HG03135 (cell line): Measurements from ENCODE around the gene CCDC34.
"Not testable (repeated sequence)": the region's sequence is repeated elsewhere in the genome, so short reads cannot be mapped to it uniquely, and the experiment has no call there.

Source experiments
- ATAC-seq: cut with Tn5 transposase; IDR thresholded peaks from one replicate; pipeline ENCODE4 v1.9.1; 2021; ENCODE audit warnings: mild to moderate bottlenecking, moderate library complexity; ENCODE audit not compliant: unreplicated experiment

The CCDC34 gene

DNA sequence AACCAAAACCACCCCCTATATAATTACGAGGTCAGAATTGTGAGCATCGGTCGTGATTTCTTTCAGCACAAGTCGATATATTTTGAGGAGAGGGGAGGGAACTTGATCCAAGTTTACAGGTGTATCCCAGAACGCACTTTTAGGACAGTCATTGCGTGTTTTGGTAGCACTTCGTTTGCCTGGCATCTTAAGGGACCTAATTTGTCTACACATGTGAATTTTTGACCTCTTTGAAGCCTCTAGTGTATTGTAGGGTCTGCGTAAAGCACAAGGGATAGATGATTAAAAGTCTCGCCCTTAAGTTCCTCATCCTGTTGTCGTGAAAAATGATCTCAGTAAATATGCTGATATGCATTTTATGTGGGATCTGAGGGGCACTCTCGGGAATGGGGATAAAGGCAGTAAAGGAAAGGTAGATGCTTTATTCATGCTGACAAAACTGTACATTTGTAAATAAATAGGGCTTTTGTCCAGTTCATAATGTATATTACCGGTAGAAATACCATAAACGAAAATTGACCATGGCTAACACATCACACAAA lies 632 bp upstream of the CCDC34 start:
- ATAC-seq, result no peak

DNA sequence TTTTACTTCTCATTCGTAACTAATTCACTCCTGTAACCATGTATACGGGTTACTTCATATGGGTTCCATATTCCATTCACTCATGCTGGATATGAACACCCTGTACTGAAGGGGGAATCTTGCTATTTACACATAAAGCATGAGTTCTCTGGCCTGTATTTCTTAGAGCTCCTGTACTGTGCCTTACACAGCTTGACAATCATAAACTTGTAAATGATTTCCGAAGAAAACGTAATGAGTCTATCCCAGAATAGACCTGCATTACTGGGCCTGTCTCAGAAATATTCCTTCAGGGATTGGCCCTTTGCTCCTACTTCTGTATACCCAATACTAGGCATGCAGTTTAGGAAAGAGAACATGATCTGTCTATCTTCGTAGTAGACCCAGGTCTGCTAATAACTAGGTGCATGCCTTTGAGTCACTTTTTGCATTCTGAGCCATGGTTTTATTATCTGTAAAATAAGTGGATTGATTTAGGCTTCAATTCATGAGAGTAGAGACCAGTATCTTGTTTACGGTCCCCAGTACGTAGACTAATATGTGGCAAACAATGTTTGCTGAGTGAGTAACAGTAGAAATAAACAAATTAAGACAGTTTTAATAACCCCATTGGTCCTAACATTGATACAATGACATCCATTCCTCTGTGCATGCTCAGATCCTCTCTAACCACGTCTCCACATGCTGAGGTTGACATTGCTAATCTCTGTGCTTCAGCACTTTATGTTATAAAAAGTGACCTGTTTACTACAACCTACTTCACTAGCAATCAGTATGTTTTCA lies 1.2 kb downstream of the CCDC34 start:
- ATAC-seq, result no peak

DNA sequence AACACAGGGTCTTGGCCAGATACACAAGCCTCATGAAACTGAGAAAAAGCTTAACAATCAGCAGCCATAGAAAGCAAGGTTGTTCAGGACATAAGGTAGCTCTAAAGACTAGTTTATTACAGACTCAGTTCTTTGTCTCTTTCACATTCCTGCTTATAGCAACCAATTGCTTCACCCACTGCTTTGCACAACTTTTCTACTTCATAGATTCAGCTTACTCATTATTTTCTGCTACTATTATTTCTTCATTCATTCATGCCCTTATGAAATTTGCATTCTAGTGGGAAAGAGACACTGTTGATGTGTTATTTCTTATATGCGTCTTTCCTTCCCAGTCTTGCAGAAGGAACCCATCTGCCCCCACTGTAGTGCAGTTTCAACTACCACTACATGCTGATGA lies 4.7 kb downstream of the CCDC34 start:
- ATAC-seq, result no peak

DNA sequence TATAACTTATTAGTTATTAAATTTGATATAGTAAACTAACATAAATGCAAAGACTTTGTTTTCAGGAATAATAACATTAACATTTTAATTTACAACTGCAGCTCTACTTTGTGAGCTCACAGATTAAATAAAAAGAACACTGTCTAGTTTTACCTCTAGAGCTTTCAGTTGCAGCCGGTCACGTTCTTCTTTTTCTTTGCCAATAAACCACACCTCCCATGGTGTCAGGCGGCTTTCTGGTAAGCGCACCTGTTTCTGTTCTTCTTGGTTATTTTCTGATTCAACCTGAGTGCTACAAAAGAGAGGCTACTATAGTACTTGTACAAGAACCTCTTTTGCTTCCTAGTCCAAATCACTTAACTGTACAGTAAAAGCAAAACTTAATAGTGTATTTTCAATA lies 5.8 kb downstream of the CCDC34 start:
- ATAC-seq, result no peak

DNA sequence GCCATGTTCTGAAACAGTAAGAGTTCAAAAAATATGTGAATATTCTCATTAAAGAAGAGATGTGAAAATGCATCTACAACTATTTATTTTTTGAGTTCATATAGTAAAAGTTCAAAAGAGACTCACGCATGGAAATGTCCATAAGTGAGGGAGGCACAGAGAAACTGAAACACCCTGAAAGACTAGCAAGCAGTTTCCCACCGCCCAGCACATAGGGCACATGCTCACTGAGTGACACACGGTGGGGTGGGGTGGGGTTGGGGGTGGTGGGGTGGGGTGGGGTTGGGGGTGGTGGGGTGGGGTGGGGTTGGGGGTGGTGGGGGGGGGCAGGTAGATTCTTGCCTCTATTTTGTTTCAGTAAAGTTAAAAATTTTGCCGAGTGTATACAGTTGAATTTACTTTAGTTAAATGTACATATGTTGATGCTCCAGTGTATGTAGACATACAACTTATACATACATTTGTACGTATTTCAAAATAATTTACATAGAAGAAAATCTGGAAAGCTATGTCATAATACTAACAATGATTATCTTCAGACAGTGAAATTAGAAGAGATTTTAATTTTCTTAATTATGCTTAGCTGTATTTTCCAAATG lies 6.3 kb downstream of the CCDC34 start:
- ATAC-seq, result no peak

DNA sequence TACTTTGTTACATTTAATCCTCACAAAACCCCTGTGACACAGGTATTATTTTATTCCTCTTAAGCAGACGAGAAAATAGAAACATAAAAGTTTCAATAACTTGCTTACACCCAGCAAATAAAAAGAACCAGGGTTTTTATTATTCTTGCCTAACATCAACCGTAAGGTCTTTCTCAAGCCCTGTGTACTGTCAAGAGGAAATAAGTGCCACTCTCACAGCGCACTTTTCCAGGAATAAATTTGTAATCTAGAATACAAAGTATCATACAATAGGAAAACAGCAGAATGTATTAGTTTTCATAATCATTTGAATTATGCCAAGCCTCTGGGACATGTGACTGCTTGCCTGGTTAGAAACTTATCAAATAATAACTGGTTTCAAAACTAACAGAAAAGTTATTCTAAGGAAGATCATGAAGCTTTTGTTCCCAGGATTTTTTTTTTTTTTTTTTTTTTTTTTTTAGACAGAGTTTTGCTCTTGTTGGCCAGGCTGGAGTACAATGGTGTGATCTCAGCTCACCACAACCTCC lies 7.4 kb downstream of the CCDC34 start:
- ATAC-seq, result no peak

DNA sequence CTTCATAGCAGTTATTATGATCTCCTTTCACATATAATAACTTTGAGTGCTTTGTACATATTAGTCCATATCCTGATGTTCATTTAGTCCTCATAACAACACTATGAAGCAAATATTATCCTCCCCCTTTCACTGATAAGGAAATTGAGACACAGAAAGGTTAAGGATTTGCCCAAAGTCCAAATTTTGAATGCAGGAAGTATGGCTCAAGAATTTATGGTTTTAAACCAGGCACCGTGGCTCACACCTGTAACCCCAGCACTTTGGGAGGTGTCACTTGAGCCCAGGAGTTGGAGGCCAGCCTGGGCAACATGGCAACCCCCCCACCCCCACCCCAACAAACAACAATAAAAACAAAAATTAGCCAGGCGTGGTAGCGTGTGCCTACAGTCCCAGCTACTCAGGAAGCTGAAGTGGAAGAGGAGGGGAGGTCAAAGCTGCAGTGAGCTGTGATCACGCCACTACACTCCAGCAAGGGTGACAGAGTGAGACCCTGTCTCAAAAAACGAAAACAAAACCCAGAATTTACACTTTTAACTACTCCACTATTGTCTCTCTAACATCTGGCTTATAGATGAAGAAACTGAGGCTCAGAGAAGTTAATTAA lies 8.6 kb downstream of the CCDC34 start:
- no peak for ATAC-seq

DNA sequence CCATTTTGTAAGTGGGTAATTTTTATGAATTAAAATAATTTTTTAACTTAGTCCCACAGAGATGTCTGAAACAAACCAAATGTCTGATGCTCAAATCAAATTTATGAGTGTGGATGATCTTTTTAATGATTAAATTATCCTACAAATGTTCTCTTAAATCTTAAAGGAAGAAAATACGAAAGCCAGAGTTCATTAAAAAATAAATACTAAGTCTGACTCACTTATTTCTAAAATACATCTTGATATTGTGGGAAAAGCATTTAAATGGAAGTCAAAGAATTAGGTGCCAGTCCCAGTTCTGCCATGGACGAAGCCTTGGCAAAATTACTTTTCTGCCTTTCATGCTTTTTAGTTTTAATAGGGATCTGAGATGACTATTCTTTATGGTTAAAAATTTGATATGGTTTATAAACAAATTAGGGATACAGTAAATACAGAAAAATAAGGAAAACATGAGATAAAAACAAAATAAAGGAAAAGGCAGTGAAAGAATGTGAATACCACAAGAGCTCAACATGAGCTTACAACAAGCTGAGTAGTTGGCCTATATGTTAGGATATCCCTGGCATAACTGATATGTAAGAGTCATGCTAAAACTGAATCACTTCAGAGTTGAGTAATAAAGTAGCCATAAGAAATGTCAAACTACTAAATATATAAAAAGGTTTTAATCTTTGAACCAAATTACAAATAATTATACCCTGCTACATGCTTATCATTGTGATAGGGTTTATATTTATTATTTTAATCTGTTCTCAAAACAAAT lies 9.2 kb downstream of the CCDC34 start:
- no peak for ATAC-seq

DNA sequence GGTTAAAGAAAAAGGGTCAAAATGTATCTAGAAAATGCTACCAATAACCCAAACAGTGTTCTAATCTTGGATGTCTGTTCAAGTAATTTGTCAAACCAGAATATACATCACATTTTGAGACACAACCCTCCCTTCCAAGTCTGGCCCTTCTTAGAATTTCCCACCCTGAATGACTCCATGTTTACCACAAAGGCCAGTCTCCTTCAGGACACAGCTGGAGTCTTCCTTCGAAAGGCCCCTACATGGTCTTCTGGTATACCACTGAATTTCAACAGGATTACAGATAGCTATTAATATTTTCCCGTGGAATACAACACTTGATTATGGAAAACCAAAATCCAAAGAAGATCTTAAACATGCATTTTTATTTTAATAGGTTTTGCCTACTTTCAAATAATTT lies 10.2 kb downstream of the CCDC34 start:
- ATAC-seq, result no peak

DNA sequence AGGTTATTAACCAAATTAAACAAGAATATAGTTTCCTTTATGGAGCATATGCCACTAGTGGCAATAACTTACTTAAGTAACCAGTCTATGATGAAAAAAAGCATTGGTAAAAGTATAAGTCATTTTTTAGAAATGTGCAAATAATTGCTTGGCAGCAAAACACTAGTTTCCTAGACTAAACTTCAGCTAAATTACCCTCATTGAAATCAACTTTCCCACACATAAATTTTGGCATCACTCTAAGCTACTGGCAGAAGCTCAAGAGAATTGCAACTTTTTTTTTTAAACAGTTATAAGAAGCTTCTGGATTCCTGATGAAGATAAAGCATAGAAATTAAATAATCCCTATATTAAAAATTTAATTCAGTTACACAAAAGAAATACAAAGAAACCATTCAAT lies 12.5 kb downstream of the CCDC34 start:
- no peak for ATAC-seq

DNA sequence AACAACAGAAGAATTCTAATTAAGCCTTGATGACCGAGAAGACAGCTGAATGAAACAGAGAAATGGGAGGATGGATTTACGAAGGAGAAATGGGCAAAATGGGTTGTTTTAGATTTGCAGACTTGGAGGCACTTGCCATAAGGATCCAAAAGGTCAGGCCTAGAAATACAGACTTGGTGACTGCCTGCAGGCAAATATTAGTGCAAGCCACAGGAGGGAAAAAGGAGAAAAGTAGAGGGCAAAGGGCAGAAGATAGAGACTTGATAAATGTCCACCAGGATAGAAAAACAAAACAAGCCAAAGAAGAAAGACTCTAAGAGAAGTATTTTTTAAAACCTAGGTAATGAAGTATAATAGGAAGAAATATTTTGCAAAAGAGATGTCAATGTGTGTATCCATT lies 13.1 kb downstream of the CCDC34 start:
- ATAC-seq, result no peak

DNA sequence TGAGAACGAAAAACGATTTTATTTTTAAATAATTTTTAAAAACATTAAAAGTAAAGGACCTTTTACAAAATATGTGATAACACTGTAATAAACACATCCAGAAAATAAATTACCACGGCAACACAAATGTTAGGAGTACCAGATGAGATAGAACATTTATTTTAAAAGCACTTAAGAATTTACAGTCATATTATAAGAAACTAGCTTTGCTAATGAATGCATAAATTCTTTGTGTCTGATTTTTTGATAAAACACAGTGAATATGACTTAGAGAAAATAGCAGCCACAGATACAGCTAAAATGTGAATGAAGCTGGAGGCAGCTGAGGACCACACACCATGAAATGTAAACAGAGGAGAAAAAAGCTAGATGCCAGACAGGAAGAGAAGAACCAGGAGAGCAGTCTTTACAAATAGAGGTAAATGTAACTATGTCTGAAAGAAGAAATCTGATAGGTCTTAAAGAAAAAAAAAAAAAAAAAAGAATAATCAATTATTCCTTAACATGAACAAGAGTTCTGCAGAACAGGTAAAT lies 14.6 kb downstream of the CCDC34 start:
- ATAC-seq, result no peak

DNA sequence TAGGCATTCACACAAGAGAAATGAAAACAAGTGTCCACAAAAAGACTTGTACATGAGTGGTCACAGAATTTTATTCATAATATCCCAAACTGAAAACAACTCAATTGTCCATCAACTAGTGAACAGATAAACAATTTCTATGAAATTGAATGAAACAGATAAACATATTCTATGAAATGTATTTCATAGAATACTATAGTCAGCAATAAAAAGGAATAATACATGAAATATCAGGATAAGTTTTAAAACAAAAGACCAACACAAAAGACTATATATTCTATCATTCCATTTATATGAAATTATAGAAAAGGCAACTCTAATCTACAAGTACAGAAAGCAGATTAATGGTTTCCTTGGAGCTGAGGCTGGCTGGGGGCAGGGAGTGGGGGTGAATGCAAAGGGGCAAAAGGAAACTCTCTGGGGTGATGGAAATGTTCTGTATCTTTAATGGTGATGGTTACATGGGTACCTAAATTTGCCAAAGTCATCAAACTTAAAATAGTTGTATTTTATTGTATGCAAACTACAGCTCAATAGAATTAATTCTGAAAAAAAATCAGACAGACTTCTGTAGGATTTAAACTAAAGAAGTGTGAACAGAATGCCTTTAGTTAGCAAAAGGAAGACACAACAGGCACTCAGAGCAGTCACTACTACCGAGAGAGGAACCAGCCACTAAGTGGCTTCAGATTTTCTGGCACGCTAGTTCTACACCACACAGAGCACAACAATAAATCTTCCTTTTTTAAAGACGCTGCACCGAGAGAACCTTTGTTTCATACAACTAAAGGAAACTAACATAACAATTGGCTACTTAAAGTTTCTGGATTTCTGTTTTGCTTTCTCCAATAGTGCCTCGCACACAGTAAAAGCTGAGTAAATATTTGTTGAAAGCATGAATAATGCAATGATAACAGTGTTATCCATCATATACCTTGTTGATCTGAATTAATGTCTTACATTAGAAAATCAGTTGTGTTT lies 15.4 kb downstream of the CCDC34 start:
- no peak for ATAC-seq

DNA sequence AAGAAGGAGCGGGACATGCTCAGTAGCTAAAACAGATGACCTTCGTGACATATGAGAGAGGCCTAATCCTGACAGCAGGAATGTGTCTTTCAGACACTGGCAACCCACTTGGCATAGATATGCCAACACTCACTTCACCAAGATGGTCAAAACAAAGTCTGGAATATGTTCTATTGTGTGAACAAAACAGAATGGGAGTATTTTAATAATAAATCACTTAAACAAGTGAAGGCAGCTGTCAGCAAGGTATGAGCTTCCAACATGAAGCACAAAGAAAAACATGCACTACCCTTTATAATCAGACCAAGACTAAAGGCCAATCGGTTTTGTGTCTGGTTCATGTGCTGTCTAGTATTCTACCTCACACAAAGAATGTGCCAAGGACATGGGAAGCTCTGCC lies 23.1 kb downstream of the CCDC34 start:
- no peak for ATAC-seq

DNA sequence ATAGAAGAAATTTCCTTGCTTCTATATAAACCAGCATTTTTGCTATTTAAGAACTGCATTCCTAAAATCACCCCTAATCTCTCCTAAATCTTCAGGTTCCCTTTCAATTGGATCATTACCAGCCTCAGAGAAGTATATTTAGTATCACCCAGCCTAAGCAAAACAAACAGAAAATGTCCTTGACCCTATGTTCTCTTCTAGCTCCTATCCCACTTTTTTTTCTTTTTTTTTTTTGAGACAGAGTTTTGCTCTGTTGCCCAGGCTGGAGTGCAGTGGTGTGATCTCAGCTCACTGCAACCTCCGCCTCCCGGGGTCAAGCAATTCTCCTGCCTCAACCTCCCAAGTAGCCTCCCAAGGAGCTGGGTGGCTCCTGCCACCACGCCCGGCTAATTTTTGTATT lies 28.3 kb downstream of the CCDC34 start:
- not testable (repeated sequence) for ATAC-seq

DNA sequence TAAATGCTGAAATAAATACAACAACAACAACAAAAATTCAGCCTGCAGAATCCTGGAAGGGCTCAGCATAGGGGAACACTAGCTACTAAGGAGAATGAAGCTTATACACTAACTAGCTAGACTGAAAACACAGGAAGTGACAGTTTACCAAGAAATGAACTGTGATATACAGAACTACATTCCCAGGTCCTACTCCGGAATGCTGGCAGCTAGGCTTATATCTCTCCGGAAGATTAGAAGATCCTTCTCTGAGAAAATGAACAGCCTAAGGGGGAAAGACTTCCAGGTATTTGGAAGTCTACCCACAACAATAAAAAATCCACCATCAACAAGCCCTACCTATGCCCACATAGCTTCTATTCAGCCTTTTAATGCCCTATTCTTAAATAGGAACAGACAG lies 31.0 kb downstream of the CCDC34 start:
- no peak for ATAC-seq

DNA sequence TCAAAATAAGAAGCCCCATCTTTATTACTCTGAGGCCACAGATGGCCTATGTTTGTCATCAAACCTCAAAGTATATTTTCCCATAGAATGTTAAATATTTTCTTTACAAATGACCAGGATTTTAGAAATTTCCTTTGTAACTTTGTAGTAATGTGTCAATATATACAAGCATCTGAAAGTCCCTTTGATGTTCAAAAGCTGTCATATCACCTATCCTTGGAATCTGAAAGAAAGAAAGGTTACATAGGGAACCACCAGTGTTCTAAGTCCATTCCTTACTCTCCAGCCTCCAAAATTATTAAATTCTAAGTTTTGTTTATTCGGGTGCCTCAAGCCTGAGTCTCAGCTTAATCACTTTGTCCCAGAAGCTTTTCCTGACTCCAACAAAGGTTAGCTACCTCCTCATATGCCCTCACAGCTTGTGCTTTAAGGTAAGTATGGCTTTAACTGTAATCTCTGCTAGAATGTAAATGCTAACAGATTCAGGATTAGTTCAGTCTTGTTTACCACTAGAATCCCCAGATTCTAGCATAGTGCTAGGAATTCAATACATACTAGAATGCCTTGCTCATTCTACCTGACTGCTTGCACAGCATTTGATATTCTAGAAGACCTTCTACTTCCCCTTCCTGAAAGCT lies 32.3 kb downstream of the CCDC34 start:
- no peak for ATAC-seq

DNA sequence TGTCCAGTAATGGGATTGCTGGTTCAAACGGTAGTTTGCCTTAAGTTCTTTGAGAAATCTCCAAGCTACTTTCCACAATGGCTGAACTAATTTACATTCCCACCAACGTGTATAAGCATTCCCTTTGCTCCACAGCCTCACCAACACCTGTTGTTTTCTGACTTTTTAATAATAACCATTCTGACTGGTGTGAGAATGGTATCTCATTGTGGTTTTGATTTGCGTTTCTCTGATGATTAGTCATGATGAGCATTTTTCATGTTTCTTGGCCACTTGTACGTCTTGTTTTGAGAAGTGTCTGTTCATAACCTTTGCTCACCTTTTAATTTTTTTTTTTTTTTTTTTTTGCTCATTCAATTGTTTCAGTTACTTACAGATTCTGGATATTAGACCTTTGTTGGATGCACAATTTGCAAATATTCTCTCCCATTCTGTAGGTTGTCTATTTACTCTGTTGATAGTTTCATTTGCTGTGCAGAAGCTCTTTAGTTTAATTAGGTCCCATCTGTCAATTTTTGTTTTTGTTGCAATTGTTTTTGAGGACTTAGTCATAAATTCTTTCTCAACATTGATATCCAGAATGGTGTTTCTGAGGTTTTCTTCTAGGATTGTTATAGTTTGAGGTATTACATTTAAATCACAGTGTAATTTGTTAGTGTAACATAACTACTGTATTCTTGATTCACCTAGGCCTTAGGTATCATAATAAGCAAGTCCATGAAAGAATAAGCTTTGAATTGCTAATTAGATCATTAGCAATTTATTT lies 33.0 kb downstream of the CCDC34 start:
- ATAC-seq, result no peak
